Endothelial cell of umbilical vein (primary cell): ENCODE results near the gene MTAP. TPM values are rescaled to one million over a fixed set of nuclear protein-coding genes. Genes with fewer than 3 reads are reported as not detected.

Experiments
- BruUV-seq: library from RNA; stranded (reverse); fragments of 400-500 nt; replicated peaks from 2 replicates; lab custom pipeline; 2021; lab: Mats Ljungman, UMichigan
- CTCF ChIA-PET: fragments of 300-600, 350-600 bp; sonication (Branson Sonifier 250); formaldehyde crosslinking; loops from one replicate; lab custom pipeline; 2021; ENCODE audit warnings: antibody characterized with exemption, inconsistent platforms; lab: Charles Lee
- POLR2A ChIA-PET: fragments of 300-600, 350-600 bp; sonication (Branson Sonifier 250); formaldehyde crosslinking; loops from one replicate; lab custom pipeline; 2021; ENCODE audit warnings: antibody characterized with exemption, inconsistent platforms; lab: Charles Lee
- DNase-seq: peaks from one replicate; pipeline ENCODE4 v3.0.0-alpha.2; 2011; ENCODE audit warnings: low read depth, low spot score
- FAIRE-seq: peaks from 2 replicates; lab custom pipeline; 2011; peaks lifted over from hg19 to GRCh38; lab: Jason Lieb, UNC
- H2AFZ ChIP-seq: 2 replicates; pipeline ENCODE4 v1.6.0; 2012; ENCODE audit warnings: low read depth, low read length, control low read depth, inconsistent platforms
- H3K27ac ChIP-seq: 2 replicates; pipeline ENCODE4 v1.5.1; 2011; ENCODE audit warnings: low read depth, mild to moderate bottlenecking, control low read depth, low read length, moderate library complexity; ENCODE audit not compliant: insufficient read depth
- H3K27me3 ChIP-seq, 2 experiments: 2 replicates each; pipeline versions ENCODE4 v1.6.0 to v1.6.1; 2011; ENCODE audit warnings: low read length in 2 of 2, mixed read lengths in 1 of 2; ENCODE audit not compliant: control insufficient read depth in 2 of 2, insufficient read depth in 2 of 2
- H3K36me3 ChIP-seq, 2 experiments: 2 replicates in 1 of 2; 3 replicates in 1 of 2; pipeline ENCODE4 v1.5.1; 2011; ENCODE audit warnings: low read length in 2 of 2, mild to moderate bottlenecking in 1 of 2, moderate library complexity in 1 of 2; ENCODE audit not compliant: control insufficient read depth in 2 of 2, insufficient read depth in 2 of 2; ENCODE audit errors: extremely low read depth in 1 of 2
- H3K4me1 ChIP-seq: 3 replicates; pipeline ENCODE4 v1.5.1; 2011; ENCODE audit warnings: mild to moderate bottlenecking, low read length; ENCODE audit not compliant: control insufficient read depth, insufficient read depth; ENCODE audit errors: extremely low read depth
- H3K4me2 ChIP-seq: 2 replicates; pipeline ENCODE4 v1.6.1; 2011; ENCODE audit warnings: low read length, control low read depth, mixed read lengths; ENCODE audit not compliant: insufficient read depth
- H3K4me3 ChIP-seq, 3 experiments: fragments of 200-600 bp in 1 of 3; sonication (generic), shearing (Covaris generic) in 1 of 3; replicated peaks in 1 of 3; 2 replicates each; pipeline ENCODE4 v1.5.1; 2011 to 2016; ENCODE audit warnings: control low read depth in 3 of 3, low read length in 3 of 3, mild to moderate bottlenecking in 2 of 3, inconsistent platforms in 1 of 3, low read depth in 1 of 3, moderate library complexity in 1 of 3; ENCODE audit not compliant: insufficient read depth in 1 of 3
- H3K79me2 ChIP-seq: 2 replicates; pipeline ENCODE4 v1.6.0; 2012; ENCODE audit warnings: low read length, inconsistent platforms; ENCODE audit not compliant: control insufficient read depth, insufficient read depth
- H3K9ac ChIP-seq: replicated peaks from 2 replicates; pipeline ENCODE3; 2011; ENCODE audit warnings: low read length, control low read depth; ENCODE audit not compliant: insufficient read depth; ENCODE audit errors: extremely low read depth
- H3K9me1 ChIP-seq: replicated peaks from 3 replicates; pipeline ENCODE4 v1.6.0; 2011; ENCODE audit warnings: mild to moderate bottlenecking, low read length; ENCODE audit not compliant: control insufficient read depth, insufficient read depth; ENCODE audit errors: extremely low read depth
- H3K9me3 ChIP-seq: replicated peaks from 2 replicates; pipeline ENCODE4 v1.5.1; 2012; ENCODE audit warnings: low read length, inconsistent platforms; ENCODE audit not compliant: control insufficient read depth, insufficient read depth
- H4K20me1 ChIP-seq: replicated peaks from 2 replicates; pipeline ENCODE3; 2011; ENCODE audit warnings: mild to moderate bottlenecking, low read length; ENCODE audit not compliant: control insufficient read depth, insufficient read depth; ENCODE audit errors: extremely low read depth
- CTCF ChIP-seq, 2 donors: IDR thresholded peaks; 1 replicate in 1 of 2; 2 replicates in 1 of 2; pipeline ENCODE4 v1.5.1; 2011; ENCODE audit warnings: low read length in 2 of 2, mild to moderate bottlenecking in 2 of 2, moderate library complexity in 2 of 2, control low read depth in 1 of 2, inconsistent platforms in 1 of 2, low read depth in 1 of 2; ENCODE audit not compliant: insufficient read depth in 1 of 2; ENCODE audit errors: extremely low read depth in 1 of 2
- EZH2 ChIP-seq: IDR thresholded peaks from 2 replicates; pipeline ENCODE4 v1.6.1; 2012; ENCODE audit warnings: borderline replicate concordance, low read depth, mild to moderate bottlenecking, moderate library complexity, low read length, inconsistent platforms; ENCODE audit not compliant: severe bottlenecking
- FOS ChIP-seq: IDR thresholded peaks from 2 replicates; pipeline ENCODE4 v1.6.1; 2011; ENCODE audit warnings: mild to moderate bottlenecking, low read length, moderate library complexity, borderline replicate concordance; ENCODE audit not compliant: insufficient read depth
- GATA2 ChIP-seq: IDR thresholded peaks from 2 replicates; pipeline ENCODE4 v1.7.0; 2011; ENCODE audit warnings: low read depth, mild to moderate bottlenecking, moderate library complexity, mixed read lengths, low read length; ENCODE audit not compliant: insufficient read length, insufficient read depth
- JUN ChIP-seq: IDR thresholded peaks from 2 replicates; pipeline ENCODE4 v1.6.1; 2011; ENCODE audit warnings: borderline replicate concordance, low read depth; ENCODE audit not compliant: insufficient read length, insufficient read depth
- MAX ChIP-seq: IDR thresholded peaks from 2 replicates; pipeline ENCODE4 v1.6.1; 2011; ENCODE audit not compliant: insufficient read depth, insufficient read length
- MYC ChIP-seq: IDR thresholded peaks from one replicate; pipeline ENCODE4 v1.6.1; 2011; ENCODE audit warnings: mild to moderate bottlenecking, low read depth, low read length
- POLR2A ChIP-seq: IDR thresholded peaks from 2 replicates; pipeline ENCODE4 v1.6.1; 2012; ENCODE audit warnings: low read depth, mild to moderate bottlenecking, control low read depth, low read length
- POLR2AphosphoS5 ChIP-seq: IDR thresholded peaks from 2 replicates; pipeline ENCODE4 v1.6.1; 2012; ENCODE audit warnings: low read depth, mild to moderate bottlenecking, control low read depth, low read length, moderate library complexity; ENCODE audit not compliant: insufficient read depth
- dilution Hi-C: fragments of 300-500 bp; cut with MboI; formaldehyde crosslinking; loops from one replicate; pipeline ENCODE4 v1.15.0; 2019; ENCODE audit warnings: low sequenced_read_pairs; ENCODE audit not compliant: extremely low pct_ligation_motif_present
- intact Hi-C: fragments of 100-400 bp; cut with micrococcal nuclease; formaldehyde crosslinking; loops from one replicate; pipeline ENCODE4 v1.10.0; 2022
- polyA plus RNA-seq, 4 experiments: library from polyadenylated mRNA; depleted of rRNA in 3 of 4; stranded (reverse) in 3 of 4; unstranded in 1 of 4; fragments of >200 nt; gene quantifications; 2 replicates each; pipeline versions ENCODE4 v1.2.1 to v1.2.3, GENCODE V29; 2011 to 2012; ENCODE audit warnings: missing spikeins in 1 of 4
- total RNA-seq: library from RNA; stranded (reverse); gene quantifications from 2 replicates; pipeline ENCODE4 v1.2.3, GENCODE V29; 2021

MTAP gene
- total and polyA plus RNA-seq, 2 donors (not counting 3 experiments of a cell fraction or from before 2014, with no cell fraction given) = 11.3 to 55.1 TPM

GRCh38 chr9:21810388-21810787, 8.0 kb downstream of the MTAP start:
- no peaks in the 10 kb centered on the region for H3K27me3 ChIP-seq
- ChIA-PET CTCF (interaction anchor here (0.8 to 4.5 kb wide), 4 partner anchors 197 to 642 kb away, joined by 3 to 139 read pairs (median 4); partner anchors contain the start of gene CDKN2B), POLR2A (no interaction called here)
- no peaks in the 10 kb centered on the region for H3K9me1 ChIP-seq
- TF ChIP-seq GATA2 (no peak), POLR2AphosphoS5 (no peak), EZH2 (no peak), CTCF (IDR thresholded peaks at IDR 0.05; ENCODE audit: extremely low read depth in 1 of 2, insufficient read depth in 1 of 2, low read depth in 1 of 2, low read length in 2 of 2) (no peak), POLR2A (no peak), MAX (no peak), JUN (no peak), MYC (no peak), FOS (no peak)
- peaks cover 33% of the 10 kb centered on the region for H3K79me2 ChIP-seq
- dilution Hi-C loops (no loop called here), intact Hi-C loops (loop anchor here (5.0 kb wide), 1 partner anchor 292 kb away; no protein-coding TSS in a partner anchor)
- H3K9me3 ChIP-seq = no peaks in the 10 kb centered on the region
- peaks cover 0 to 2% of the 10 kb centered on the region in 2 experiments for H3K36me3 ChIP-seq
- H3K9ac ChIP-seq = no peak overlapping the region
- H3K4me1 ChIP-seq = peaks cover 20% of the 10 kb centered on the region
- no peak for DNase-seq
- no peak overlapping the region for H3K4me3 ChIP-seq
- H4K20me1 ChIP-seq = no peaks in the 10 kb centered on the region
- H3K27ac ChIP-seq = no peak overlapping the region
- H2AFZ ChIP-seq = no peak overlapping the region
- FAIRE-seq = no peak
- BruUV-seq = no TSS peak
- no peak overlapping the region for H3K4me2 ChIP-seq
